GM21737 (cell line): ENCODE measurements around the gene CAPS2.
A peak's percentile ranks its signal among the peaks of the same experiment; 100 is the strongest.

Experiments
- ATAC-seq: cut with Tn5 transposase; IDR thresholded peaks from one replicate; pipeline ENCODE4 v1.9.1; 2021; ENCODE audit warnings: mild to moderate bottlenecking, moderate library complexity; ENCODE audit not compliant: unreplicated experiment

The CAPS2 gene

DNA sequence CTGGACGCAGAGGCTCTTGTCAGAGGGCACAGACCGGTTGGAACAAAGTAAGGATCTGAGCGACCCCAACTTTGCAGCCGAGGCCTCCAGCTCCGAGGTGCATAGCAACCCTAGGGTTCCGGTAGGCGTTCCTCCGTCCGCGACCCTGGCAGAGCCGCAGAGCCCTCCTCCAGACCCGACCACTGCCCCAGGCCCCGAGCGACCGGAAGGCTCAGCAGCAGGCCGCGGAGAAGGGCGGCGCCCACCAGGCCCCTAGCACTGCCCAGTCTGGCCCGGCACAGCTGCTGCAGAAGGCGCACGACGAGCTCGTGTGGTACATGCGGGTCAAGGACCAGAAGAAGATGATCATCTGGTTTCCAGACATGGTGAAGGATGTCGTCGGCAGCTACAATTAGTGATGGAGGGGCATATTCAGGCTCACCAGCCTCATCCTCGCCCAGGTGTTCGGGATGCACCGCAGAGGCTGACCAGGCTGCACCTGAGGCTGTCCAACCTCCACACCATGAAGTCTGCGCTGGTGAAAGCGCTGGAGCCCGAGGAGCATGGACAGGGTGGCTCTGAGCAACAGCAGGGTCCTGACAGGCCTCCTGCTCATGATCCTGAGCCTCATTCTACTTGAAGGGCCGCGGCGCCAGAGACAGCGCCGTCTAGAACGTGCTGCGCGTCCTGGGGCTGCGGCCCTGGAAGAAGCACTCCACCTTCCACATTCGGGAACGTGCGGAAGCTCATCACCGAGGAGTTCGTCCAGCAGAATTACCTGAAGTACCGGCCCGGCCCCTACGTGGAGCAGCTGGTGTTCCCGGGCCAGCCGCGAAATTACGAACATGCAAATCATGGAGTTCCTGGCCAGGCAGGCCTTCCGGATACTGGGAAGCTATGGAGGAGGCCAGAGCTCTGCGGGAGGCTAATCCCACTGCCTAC is 24.5 kb downstream of the CAPS2 start:
- no peak for ATAC-seq

DNA sequence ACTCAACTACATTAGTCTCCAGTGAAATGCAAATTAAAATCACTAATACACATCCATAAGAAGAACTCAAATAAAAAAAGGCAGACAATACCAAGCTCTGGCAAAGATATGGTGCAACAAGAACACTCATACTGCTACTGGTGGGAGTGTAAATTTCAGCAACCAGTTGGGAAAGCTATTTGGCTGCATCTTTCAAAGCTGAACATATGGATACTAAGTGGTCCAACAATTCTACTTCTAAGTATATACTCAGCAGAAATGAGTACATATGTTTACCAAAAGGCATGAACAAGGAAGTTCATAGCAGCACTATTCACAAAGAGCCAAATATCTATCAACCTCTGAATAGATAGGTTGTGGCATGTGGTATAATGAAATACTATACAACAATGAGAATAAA is 27.3 kb downstream of the CAPS2 start:
- ATAC-seq = no peak

- ATAC-seq = no peak
Measured at GRCh38 chr12:75302225-75302624, 27.9 kb downstream of the CAPS2 start.

DNA sequence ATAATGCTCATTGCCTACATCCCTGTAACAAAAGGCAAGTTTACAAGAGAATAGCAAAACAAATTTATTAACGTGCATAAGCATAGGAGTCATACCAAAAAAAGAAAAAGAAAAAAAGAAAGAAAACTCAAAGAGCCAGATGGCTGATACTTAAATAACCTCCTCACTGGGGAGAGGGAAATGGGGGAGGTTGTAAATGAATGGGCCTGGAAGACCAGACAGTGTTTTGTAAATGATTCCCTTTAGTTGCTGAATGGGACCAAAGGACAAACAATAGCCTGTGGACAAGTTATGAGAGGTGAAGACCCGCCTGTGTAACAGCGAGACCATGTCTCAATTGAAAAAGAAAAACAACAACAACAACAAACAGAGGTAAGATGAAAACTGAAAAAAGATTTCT is 35.3 kb downstream of the CAPS2 start:
- ATAC-seq = no peak

DNA sequence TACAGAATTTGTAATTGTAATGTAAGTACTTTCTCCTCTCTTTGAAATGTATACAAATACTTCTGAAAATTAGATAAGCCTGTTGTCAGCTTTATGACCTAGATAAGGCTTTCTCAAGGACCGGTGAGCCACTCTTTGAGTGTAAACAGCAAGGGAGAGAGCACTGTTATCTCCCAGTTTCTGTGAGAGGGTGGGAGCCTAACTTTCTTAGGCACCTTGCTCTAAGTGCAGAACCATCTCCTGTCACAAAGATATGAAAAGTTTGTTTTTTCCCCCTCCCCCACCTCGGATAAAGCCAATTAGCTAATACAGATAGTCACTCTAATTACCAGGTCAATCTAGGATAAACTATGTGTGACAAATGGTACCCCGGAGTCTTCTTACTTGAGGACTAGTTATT is 35.8 kb downstream of the CAPS2 start:
- no peak for ATAC-seq

- no peak for ATAC-seq
Measured at GRCh38 chr12:75291014-75291413, 39.1 kb downstream of the CAPS2 start.

GRCh38 chr12:75289753-75290152 is 40.4 kb downstream of the CAPS2 start:
- no peak for ATAC-seq

GRCh38 chr12:75288860-75289259 is 41.3 kb downstream of the CAPS2 start:
- ATAC-seq = no peak

- no peak for ATAC-seq
Measured at GRCh38 chr12:75275702-75276101, 54.4 kb downstream of the CAPS2 start.

GRCh38 chr12:75271576-75271975 is 58.5 kb downstream of the CAPS2 start:
- no peak for ATAC-seq

GRCh38 chr12:75270157-75270556 is 60.0 kb downstream of the CAPS2 start:
- no peak for ATAC-seq

GRCh38 chr12:75269209-75269608 is 60.9 kb downstream of the CAPS2 start:
- ATAC-seq = no peak

DNA sequence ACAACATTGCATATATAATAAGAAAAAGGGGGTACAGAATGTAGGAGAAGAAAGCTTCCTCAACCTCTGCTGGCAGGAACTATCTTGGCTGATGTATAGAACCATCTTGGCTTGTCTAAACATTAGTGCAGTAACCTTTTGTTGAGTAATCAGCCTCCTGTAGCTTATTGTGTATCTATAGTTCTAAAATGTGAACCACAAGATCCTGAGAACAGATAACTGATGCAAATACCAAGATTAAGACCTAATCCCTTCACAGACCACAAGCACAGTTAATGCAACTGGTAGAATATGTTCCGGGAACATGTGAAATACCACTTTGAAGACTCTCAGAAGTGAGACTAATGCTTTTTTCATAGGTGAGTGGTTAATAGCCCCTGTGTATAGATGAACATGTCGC is 69.8 kb downstream of the CAPS2 start:
- no peak for ATAC-seq

GRCh38 chr12:75259143-75259542 is 71.0 kb downstream of the CAPS2 start:
- no peak for ATAC-seq

DNA sequence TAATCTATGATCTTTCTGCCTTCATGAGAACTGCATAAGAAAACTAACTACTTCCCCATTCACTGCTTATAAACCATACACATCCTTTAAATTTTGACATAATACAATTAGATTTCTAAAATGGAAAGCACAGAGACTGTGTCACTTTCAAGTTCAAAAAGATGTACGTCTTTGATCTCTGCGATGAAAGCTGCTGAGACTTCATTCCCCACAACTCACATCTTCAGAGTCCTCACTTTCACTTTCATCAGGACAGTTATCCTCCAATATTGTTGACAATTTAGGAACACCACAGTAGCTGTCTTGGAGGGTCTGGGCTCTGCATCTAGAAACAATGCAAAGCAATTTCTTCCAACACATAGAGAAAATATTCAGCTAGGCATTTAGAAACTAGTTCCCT is 72.6 kb downstream of the CAPS2 start:
- ATAC-seq = no peak

GRCh38 chr12:75245108-75245507 is 85.0 kb downstream of the CAPS2 start:
- ATAC-seq = no peak

- ATAC-seq = peak; percentile 71
Measured at GRCh38 chr12:75239987-75240386, 90.1 kb downstream of the CAPS2 start.

DNA sequence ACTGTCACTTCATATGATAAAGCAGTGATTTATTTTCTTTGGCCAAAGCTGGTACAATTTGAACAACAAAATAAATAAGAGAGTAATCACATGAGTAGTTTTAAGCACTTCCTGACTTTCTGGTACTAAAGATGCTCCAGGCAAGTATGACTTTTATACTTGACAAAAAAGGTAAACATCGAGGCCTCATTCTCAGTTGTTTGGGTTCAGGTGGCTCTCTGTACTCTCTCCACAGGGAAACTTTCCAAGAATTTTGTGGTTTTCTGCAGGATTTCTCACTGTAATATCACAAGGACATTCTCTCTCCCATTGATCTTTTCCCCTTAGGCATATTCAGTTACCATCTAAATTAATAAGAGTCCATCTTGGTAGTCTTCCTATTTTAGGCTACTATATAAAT is 93.9 kb downstream of the CAPS2 start:
- no peak for ATAC-seq

- ATAC-seq = no peak
Measured at GRCh38 chr12:75227132-75227531, 103.0 kb downstream of the CAPS2 start.
